GM18861 (cell line): ENCODE data around the gene ZNF48.

ENCODE experiments used
- ATAC-seq: cut with Tn5 transposase; IDR thresholded peaks from one replicate; pipeline ENCODE4 v1.9.1; 2021; ENCODE audit not compliant: unreplicated experiment

ZNF48 gene

DNA sequence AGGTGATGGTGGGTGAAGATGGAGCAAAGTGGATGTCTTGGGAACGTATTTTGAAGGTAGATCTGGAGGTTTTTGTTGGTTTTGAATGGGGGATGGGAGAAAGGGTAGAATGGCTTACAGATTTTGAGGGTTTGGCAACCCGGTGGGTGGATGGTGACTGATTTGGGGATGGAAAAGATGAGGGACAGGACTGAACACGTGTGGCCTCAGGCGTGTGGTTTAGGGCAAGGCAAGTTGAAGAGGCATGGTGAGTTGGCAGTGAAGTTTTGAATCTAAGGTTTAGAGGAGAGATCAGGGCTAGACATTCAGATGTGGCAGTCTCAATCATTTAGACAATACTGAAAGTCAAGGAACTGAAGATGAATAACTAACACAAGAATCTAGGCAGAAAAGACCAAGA lies 39.6 kb downstream of the ZNF48 start:
- no peak for ATAC-seq

GRCh38 chr16:30437511-30438046 lies 42.4 kb downstream of the ZNF48 start:
- no peak for ATAC-seq

DNA sequence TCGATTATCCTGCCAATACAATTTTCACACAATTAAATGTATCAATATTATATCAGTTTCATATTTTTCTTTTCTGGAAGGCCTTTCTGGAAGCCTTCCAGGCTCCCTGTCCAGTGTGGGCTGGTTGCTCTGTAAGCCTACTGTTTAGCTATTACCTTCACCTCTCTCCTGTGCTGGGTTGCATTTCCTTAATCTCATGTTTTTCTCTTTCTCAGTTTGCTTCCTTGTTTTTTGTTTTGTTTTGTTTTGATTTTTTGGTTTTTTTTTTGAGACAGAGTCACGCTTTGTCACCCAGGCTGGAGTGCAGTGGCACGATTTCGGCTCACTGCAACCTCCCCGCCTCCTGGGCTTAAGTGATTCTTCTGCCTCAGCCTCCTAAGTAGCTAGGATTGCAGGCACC lies 43.6 kb downstream of the ZNF48 start:
- ATAC-seq = no peak

GRCh38 chr16:30439720-30440348 lies 44.6 kb downstream of the ZNF48 start:
- no peak for ATAC-seq

DNA sequence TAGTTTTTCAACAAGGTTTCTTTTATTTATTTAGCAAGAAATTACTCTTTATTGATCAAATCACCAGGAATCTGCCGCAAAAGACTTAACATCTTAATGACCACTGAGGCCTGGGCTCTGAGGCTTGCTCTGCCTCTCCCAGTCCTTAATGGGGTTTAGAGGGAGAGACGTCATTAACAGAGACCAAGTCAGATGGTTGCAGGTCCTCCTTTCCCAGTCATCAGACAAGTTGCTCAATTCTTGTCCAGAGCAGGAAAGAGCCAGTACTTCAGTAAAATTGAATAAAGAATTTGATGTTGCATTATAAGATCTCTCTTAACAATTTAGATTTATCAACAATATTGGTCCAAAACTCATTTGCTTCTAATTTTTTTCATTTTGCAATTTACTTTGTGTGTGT lies 48.4 kb downstream of the ZNF48 start:
- no peak for ATAC-seq

DNA sequence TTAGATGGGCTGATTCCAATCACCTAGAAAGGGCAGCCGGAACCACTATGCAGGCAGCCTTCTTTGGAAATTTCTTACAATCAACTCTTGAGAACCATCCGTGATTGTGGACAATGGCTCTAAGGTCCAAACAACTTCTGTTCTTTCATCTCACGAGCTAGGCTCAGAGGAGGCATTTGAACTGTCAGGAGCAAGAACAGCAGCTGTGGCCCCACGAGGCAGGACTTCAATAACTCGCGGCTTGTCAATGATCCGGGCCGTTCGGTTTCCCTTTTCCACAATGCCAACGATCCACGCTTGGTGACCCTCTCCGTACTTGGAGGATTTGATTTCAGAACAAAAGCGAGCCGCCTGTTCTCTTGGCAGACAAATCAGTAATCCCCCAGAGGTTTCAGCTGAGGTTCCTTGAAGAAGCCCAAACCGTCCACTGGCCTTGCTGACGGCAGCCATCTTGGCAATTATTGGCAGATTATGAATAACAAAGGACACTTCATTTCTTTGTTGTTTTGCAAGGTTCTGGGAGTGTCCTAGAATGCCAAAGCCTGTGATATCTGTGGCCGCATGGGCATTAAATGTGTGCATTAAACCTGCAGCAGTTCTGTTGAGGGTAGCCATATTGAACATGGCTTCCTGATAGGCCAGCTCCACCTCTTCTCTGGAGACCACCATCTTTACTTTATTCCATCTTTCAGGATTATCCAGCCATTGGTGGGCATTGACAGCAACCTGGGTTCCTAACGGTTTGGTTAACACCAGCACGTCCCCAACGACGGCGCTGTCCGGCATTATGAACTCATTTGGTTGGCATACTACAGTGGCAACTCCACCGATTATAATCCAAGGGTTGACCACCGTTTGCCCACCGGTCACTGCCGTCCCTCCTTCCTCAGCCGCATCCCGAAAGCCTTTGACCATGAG lies 49.3 kb downstream of the ZNF48 start:
- ATAC-seq = no peak

GRCh38 chr16:30445149-30445407 lies 49.9 kb downstream of the ZNF48 start:
- ATAC-seq = no peak

- ATAC-seq = peak; percentile 56
Observed at GRCh38 chr16:30445408-30446202, 50.4 kb downstream of the ZNF48 start, which contains the start of gene SEPHS2. SEPHS2 (minus strand) TSS chr16:30445874; CDS start chr16:30445727, 147 bp downstream.

- no peak for ATAC-seq
Observed at GRCh38 chr16:30446203-30446595, 51.0 kb downstream of the ZNF48 start.

GRCh38 chr16:30447512-30448226 lies 52.4 kb downstream of the ZNF48 start:
- ATAC-seq = no peak

DNA sequence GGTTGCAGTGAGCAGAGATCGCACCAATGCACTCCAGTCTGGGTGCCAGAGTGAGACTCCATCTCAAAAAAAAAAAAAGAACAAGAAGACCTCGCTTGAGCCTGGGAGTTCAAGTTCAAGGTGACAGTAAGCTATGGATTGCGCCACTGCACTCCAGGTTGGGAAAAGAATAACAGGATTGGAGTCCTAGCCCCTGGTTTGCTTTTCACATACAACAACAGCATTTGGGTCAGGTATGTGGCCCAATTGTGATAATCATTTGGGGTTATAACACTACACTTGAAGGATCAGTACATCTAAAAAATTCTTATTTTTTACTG lies 53.9 kb downstream of the ZNF48 start:
- ATAC-seq = no peak
